ENCODE data around the gene HPS4. TPM values are rescaled to one million over a fixed set of nuclear protein-coding genes. Genes with fewer than 3 reads are reported as not detected.

The HPS4 gene
- total RNA-seq, 1 donor from 2014 or later: 39.0 TPM

- Mint-ChIP-seq H3K4me3 (ENCODE audit: low read depth) (peak overlapping the region; percentile 74), H3K27ac (peak overlapping the region; percentile 80), H3K9me3 (no peaks in the 10 kb centered on the region), H3K36me3 (ENCODE audit: low read depth) (peaks cover 66% of the 10 kb centered on the region), H3K4me1 (ENCODE audit: low read depth) (peaks cover 56% of the 10 kb centered on the region), H3K27me3 (ENCODE audit: low read depth) (no peaks in the 10 kb centered on the region)
- DNase-seq (ENCODE audit: low spot score): no peak
- intact Hi-C loops (cut with micrococcal nuclease): no loop called here
These were observed 6.2 kb downstream of the HPS4 start for GRCh38 chr22:26477341-26477731.

GRCh38 chr22:26476705-26477340, 6.8 kb downstream of the HPS4 start:
- no peak for DNase-seq (ENCODE audit: low spot score)
- H3K9me3 Mint-ChIP-seq: no peaks in the 10 kb centered on the region
- H3K4me3 Mint-ChIP-seq (ENCODE audit: low read depth): no peak overlapping the region
- peak overlapping the region; percentile 65 for H3K27ac Mint-ChIP-seq
- H3K36me3 Mint-ChIP-seq (ENCODE audit: low read depth): peaks cover 70% of the 10 kb centered on the region
- H3K4me1 Mint-ChIP-seq (ENCODE audit: low read depth): peaks cover 51% of the 10 kb centered on the region
- intact Hi-C loops (cut with micrococcal nuclease): no loop called here
- no peaks in the 10 kb centered on the region for H3K27me3 Mint-ChIP-seq (ENCODE audit: low read depth)

GRCh38 chr22:26474682-26475081, 8.9 kb downstream of the HPS4 start:
- no peak overlapping the region for H3K27ac Mint-ChIP-seq
- H3K9me3 Mint-ChIP-seq: no peaks in the 10 kb centered on the region
- DNase-seq (ENCODE audit: low spot score): no peak
- H3K4me1 Mint-ChIP-seq (ENCODE audit: low read depth): peaks cover 33% of the 10 kb centered on the region
- intact Hi-C loops (cut with micrococcal nuclease): no loop called here
- no peaks in the 10 kb centered on the region for H3K27me3 Mint-ChIP-seq (ENCODE audit: low read depth)
- H3K36me3 Mint-ChIP-seq (ENCODE audit: low read depth): peaks cover 75% of the 10 kb centered on the region
- no peak overlapping the region for H3K4me3 Mint-ChIP-seq (ENCODE audit: low read depth)

- Mint-ChIP-seq H3K4me1 (ENCODE audit: low read depth) (peaks cover 7% of the 10 kb centered on the region), H3K36me3 (ENCODE audit: low read depth) (peaks cover 66% of the 10 kb centered on the region), H3K27ac (no peak overlapping the region), H3K4me3 (ENCODE audit: low read depth) (no peak overlapping the region), H3K27me3 (ENCODE audit: low read depth) (no peaks in the 10 kb centered on the region), H3K9me3 (no peaks in the 10 kb centered on the region)
- no peak for DNase-seq (ENCODE audit: low spot score)
- intact Hi-C loops (cut with micrococcal nuclease): no loop called here
These were observed 12.1 kb downstream of the HPS4 start for GRCh38 chr22:26471522-26471921.

- Mint-ChIP-seq H3K36me3 (ENCODE audit: low read depth) (peaks cover 66% of the 10 kb centered on the region), H3K27me3 (ENCODE audit: low read depth) (no peaks in the 10 kb centered on the region), H3K9me3 (no peaks in the 10 kb centered on the region), H3K4me3 (ENCODE audit: low read depth) (no peak overlapping the region), H3K27ac (no peak overlapping the region), H3K4me1 (ENCODE audit: low read depth) (peaks cover 5% of the 10 kb centered on the region)
- DNase-seq (ENCODE audit: low spot score): no peak
- intact Hi-C loops (cut with micrococcal nuclease): no loop called here
These were observed 12.8 kb downstream of the HPS4 start for GRCh38 chr22:26470807-26471206.

- peaks cover 60% of the 10 kb centered on the region for H3K36me3 Mint-ChIP-seq (ENCODE audit: low read depth)
- H3K4me1 Mint-ChIP-seq (ENCODE audit: low read depth): peaks cover 1% of the 10 kb centered on the region
- no peak for DNase-seq (ENCODE audit: low spot score)
- intact Hi-C loops (cut with micrococcal nuclease): no loop called here
- H3K27ac Mint-ChIP-seq: no peak overlapping the region
- H3K4me3 Mint-ChIP-seq (ENCODE audit: low read depth): no peak overlapping the region
- no peaks in the 10 kb centered on the region for H3K27me3 Mint-ChIP-seq (ENCODE audit: low read depth)
- H3K9me3 Mint-ChIP-seq: no peaks in the 10 kb centered on the region
These were observed 17.4 kb downstream of the HPS4 start for GRCh38 chr22:26466196-26466595.

- peaks cover 1% of the 10 kb centered on the region for H3K4me1 Mint-ChIP-seq (ENCODE audit: low read depth)
- no peaks in the 10 kb centered on the region for H3K27me3 Mint-ChIP-seq (ENCODE audit: low read depth)
- H3K36me3 Mint-ChIP-seq (ENCODE audit: low read depth): peaks cover 59% of the 10 kb centered on the region
- intact Hi-C loops (cut with micrococcal nuclease): no loop called here
- H3K27ac Mint-ChIP-seq: no peak overlapping the region
- DNase-seq (ENCODE audit: low spot score): no peak
- H3K4me3 Mint-ChIP-seq (ENCODE audit: low read depth): no peak overlapping the region
- H3K9me3 Mint-ChIP-seq: no peaks in the 10 kb centered on the region
These were observed 19.3 kb downstream of the HPS4 start for GRCh38 chr22:26464312-26464711.

- Mint-ChIP-seq H3K4me3 (ENCODE audit: low read depth) (no peak overlapping the region), H3K27ac (no peak overlapping the region), H3K27me3 (ENCODE audit: low read depth) (no peaks in the 10 kb centered on the region), H3K4me1 (ENCODE audit: low read depth) (peaks cover 1% of the 10 kb centered on the region), H3K36me3 (ENCODE audit: low read depth) (peaks cover 52% of the 10 kb centered on the region), H3K9me3 (no peaks in the 10 kb centered on the region)
- intact Hi-C loops (cut with micrococcal nuclease): no loop called here
- DNase-seq (ENCODE audit: low spot score): no peak
These were observed 19.9 kb downstream of the HPS4 start for GRCh38 chr22:26463688-26464087.

- intact Hi-C loops (cut with micrococcal nuclease): no loop called here
- H3K4me3 Mint-ChIP-seq (ENCODE audit: low read depth): no peak overlapping the region
- peaks cover 1% of the 10 kb centered on the region for H3K4me1 Mint-ChIP-seq (ENCODE audit: low read depth)
- H3K9me3 Mint-ChIP-seq: no peaks in the 10 kb centered on the region
- DNase-seq (ENCODE audit: low spot score): no peak
- no peak overlapping the region for H3K27ac Mint-ChIP-seq
- no peaks in the 10 kb centered on the region for H3K27me3 Mint-ChIP-seq (ENCODE audit: low read depth)
- H3K36me3 Mint-ChIP-seq (ENCODE audit: low read depth): peaks cover 50% of the 10 kb centered on the region
These were observed 20.4 kb downstream of the HPS4 start for GRCh38 chr22:26463101-26463661.

GRCh38 chr22:26462641-26463040, 20.9 kb downstream of the HPS4 start:
- Mint-ChIP-seq H3K4me1 (ENCODE audit: low read depth) (peaks cover 1% of the 10 kb centered on the region), H3K36me3 (ENCODE audit: low read depth) (peaks cover 52% of the 10 kb centered on the region), H3K27me3 (ENCODE audit: low read depth) (no peaks in the 10 kb centered on the region), H3K9me3 (no peaks in the 10 kb centered on the region), H3K4me3 (ENCODE audit: low read depth) (no peak overlapping the region), H3K27ac (no peak overlapping the region)
- DNase-seq (ENCODE audit: low spot score): no peak
- intact Hi-C loops (cut with micrococcal nuclease): no loop called here

GRCh38 chr22:26462051-26462450, 21.5 kb downstream of the HPS4 start:
- no peak overlapping the region for H3K4me3 Mint-ChIP-seq (ENCODE audit: low read depth)
- H3K36me3 Mint-ChIP-seq (ENCODE audit: low read depth): peaks cover 55% of the 10 kb centered on the region
- H3K27me3 Mint-ChIP-seq (ENCODE audit: low read depth): no peaks in the 10 kb centered on the region
- H3K9me3 Mint-ChIP-seq: no peaks in the 10 kb centered on the region
- DNase-seq (ENCODE audit: low spot score): no peak
- intact Hi-C loops (cut with micrococcal nuclease): no loop called here
- H3K4me1 Mint-ChIP-seq (ENCODE audit: low read depth): peaks cover 1% of the 10 kb centered on the region
- no peak overlapping the region for H3K27ac Mint-ChIP-seq

GRCh38 chr22:26461188-26461810, 22.3 kb downstream of the HPS4 start:
- Mint-ChIP-seq H3K36me3 (ENCODE audit: low read depth) (peaks cover 51% of the 10 kb centered on the region), H3K4me3 (ENCODE audit: low read depth) (no peak overlapping the region), H3K27me3 (ENCODE audit: low read depth) (no peaks in the 10 kb centered on the region), H3K9me3 (no peaks in the 10 kb centered on the region), H3K27ac (no peak overlapping the region), H3K4me1 (ENCODE audit: low read depth) (peaks cover 1% of the 10 kb centered on the region)
- intact Hi-C loops (cut with micrococcal nuclease): loop anchor here (1.0 kb wide), 2 partner anchors 63 to 97 kb away; no protein-coding TSS in a partner anchor
- DNase-seq (ENCODE audit: low spot score): no peak

GRCh38 chr22:26460202-26460601, 23.4 kb downstream of the HPS4 start:
- Mint-ChIP-seq H3K27me3 (ENCODE audit: low read depth) (no peaks in the 10 kb centered on the region), H3K9me3 (no peaks in the 10 kb centered on the region), H3K4me1 (ENCODE audit: low read depth) (peaks cover 1% of the 10 kb centered on the region), H3K36me3 (ENCODE audit: low read depth) (peaks cover 54% of the 10 kb centered on the region), H3K4me3 (ENCODE audit: low read depth) (no peak overlapping the region), H3K27ac (no peak overlapping the region)
- intact Hi-C loops (cut with micrococcal nuclease): no loop called here
- no peak for DNase-seq (ENCODE audit: low spot score)
